BE2C (cell line): Measurements from ENCODE around the gene BEGAIN.

ENCODE experiments used
- DNase-seq: peaks from one replicate; pipeline ENCODE4 v3.0.0-alpha.2; 2020
- H3K27me3 ChIP-seq: fragments of 250-450 bp; sonication (Bioruptor Pico); 2 replicates; pipeline ENCODE4 v1.5.1; 2020; ENCODE audit warnings: mild to moderate bottlenecking
- H3K36me3 ChIP-seq: fragments of 250-450 bp; sonication (Bioruptor Pico); 2 replicates; pipeline ENCODE4 v1.5.1; 2020; ENCODE audit warnings: mild to moderate bottlenecking
- H3K4me1 ChIP-seq: fragments of 250-450 bp; sonication (Bioruptor Pico); 2 replicates; pipeline ENCODE4 v1.5.1; 2020
- H3K4me3 ChIP-seq: 2 replicates; pipeline ENCODE4 v1.5.1; 2011; ENCODE audit warnings: low read depth, low read length
- H3K9me3 ChIP-seq: fragments of 250-450 bp; sonication (Bioruptor Pico); 2 replicates; pipeline ENCODE4 v1.5.1; 2020
- CTCF ChIP-seq: IDR thresholded peaks from 2 replicates; pipeline ENCODE4 v1.5.1; 2012; ENCODE audit warnings: mild to moderate bottlenecking, low read depth, low read length

The BEGAIN gene

GRCh38 chr14:100622224-100622623 lies 35.0 kb upstream of the BEGAIN start:
- DNase-seq: no peak
- no peaks in the 10 kb centered on the region for H3K9me3 ChIP-seq
- no peaks in the 10 kb centered on the region for H3K27me3 ChIP-seq
- peaks cover 29% of the 10 kb centered on the region for H3K4me1 ChIP-seq
- TF ChIP-seq CTCF: no peak
- no peaks in the 10 kb centered on the region for H3K36me3 ChIP-seq
- H3K4me3 ChIP-seq: no peak overlapping the region

- Histone ChIP-seq H3K4me3 (no peak overlapping the region), H3K4me1 (peaks cover 32% of the 10 kb centered on the region), H3K27me3 (no peaks in the 10 kb centered on the region), H3K9me3 (no peaks in the 10 kb centered on the region), H3K36me3 (no peaks in the 10 kb centered on the region)
- no peak for TF ChIP-seq CTCF
- peak; percentile 69 for DNase-seq
Observed at GRCh38 chr14:100621806-100622205, 34.6 kb upstream of the BEGAIN start.

- H3K36me3 ChIP-seq: no peaks in the 10 kb centered on the region
- H3K4me1 ChIP-seq: peaks cover 32% of the 10 kb centered on the region
- H3K9me3 ChIP-seq: no peaks in the 10 kb centered on the region
- H3K4me3 ChIP-seq: no peak overlapping the region; the same call in 1 of the 2 replicates
- H3K27me3 ChIP-seq: no peaks in the 10 kb centered on the region
- TF ChIP-seq CTCF: no peak
- peak; percentile 79 for DNase-seq
Observed at GRCh38 chr14:100620255-100621100, 33.3 kb upstream of the BEGAIN start.

- peaks cover 32% of the 10 kb centered on the region for H3K4me1 ChIP-seq
- DNase-seq: no peak
- H3K36me3 ChIP-seq: no peaks in the 10 kb centered on the region
- no peak for TF ChIP-seq CTCF
- no peaks in the 10 kb centered on the region for H3K9me3 ChIP-seq
- no peak overlapping the region for H3K4me3 ChIP-seq
- no peaks in the 10 kb centered on the region for H3K27me3 ChIP-seq
Observed at GRCh38 chr14:100619396-100620254, 32.4 kb upstream of the BEGAIN start.

- Histone ChIP-seq H3K9me3 (no peaks in the 10 kb centered on the region), H3K27me3 (no peaks in the 10 kb centered on the region), H3K36me3 (no peaks in the 10 kb centered on the region), H3K4me1 (peaks cover 32% of the 10 kb centered on the region), H3K4me3 (no peak overlapping the region)
- no peak for DNase-seq
- no peak for TF ChIP-seq CTCF
Observed at GRCh38 chr14:100618763-100619320, 31.6 kb upstream of the BEGAIN start.
